ENCODE results near the gene EIF1AX.

GRCh38 chrX:20181598-20182329 is 40.1 kb upstream of the EIF1AX start:
- TF ChIP-seq CTCF (conservative IDR thresholded peaks at IDR 0.05 in 1 of 2, IDR thresholded peaks at IDR 0.05 in 1 of 2; ENCODE audit: low read depth in 1 of 2, low read length in 2 of 2), result no peak
- no peak for TF ChIP-seq EZH2 (IDR thresholded peaks at IDR 0.05; ENCODE audit: low read length, missing control alignments)
